ENCODE results near the gene DUSP23.
A peak's percentile ranks its signal among the peaks of the same experiment; 100 is the strongest.

The DUSP23 gene

GRCh38 chr1:159786966-159787365, 6.2 kb downstream of the DUSP23 start:
- no peak for DNase-seq

GRCh38 chr1:159790237-159790917, 9.6 kb downstream of the DUSP23 start:
- peak; percentile 63 for DNase-seq

- DNase-seq: peak; percentile 62
Observed at GRCh38 chr1:159791031-159791430, 10.3 kb downstream of the DUSP23 start.

GRCh38 chr1:159791461-159791860, 10.7 kb downstream of the DUSP23 start:
- DNase-seq: no peak

- no peak for DNase-seq
Observed at GRCh38 chr1:159795534-159795933, 14.8 kb downstream of the DUSP23 start.

GRCh38 chr1:159798893-159799292, 18.1 kb downstream of the DUSP23 start:
- DNase-seq: peak; percentile 85

- no peak for DNase-seq
Observed at GRCh38 chr1:159799446-159799985, 18.8 kb downstream of the DUSP23 start.

- peak; percentile 56 for DNase-seq
Observed at GRCh38 chr1:159800177-159800930, 19.6 kb downstream of the DUSP23 start.

GRCh38 chr1:159802111-159802510, 21.3 kb downstream of the DUSP23 start, which contains the start of gene FCRL6:
TSS of gene FCRL6 (plus strand) at chr1:159802360. CDS start at chr1:159802425, 65 bp downstream.
- no peak for DNase-seq

- DNase-seq: peak; percentile 48
Observed at GRCh38 chr1:159803956-159804689, 23.4 kb downstream of the DUSP23 start.

- DNase-seq: no peak
Observed at GRCh38 chr1:159804924-159805323, 24.2 kb downstream of the DUSP23 start.

- DNase-seq: no peak
Observed at GRCh38 chr1:159815926-159816325, 35.2 kb downstream of the DUSP23 start.

GRCh38 chr1:159817276-159818041, 36.7 kb downstream of the DUSP23 start:
- no peak for DNase-seq

GRCh38 chr1:159821171-159821867, 40.6 kb downstream of the DUSP23 start:
- no peak for DNase-seq

- no peak for DNase-seq
Observed at GRCh38 chr1:159823406-159823805, 42.6 kb downstream of the DUSP23 start.

GRCh38 chr1:159825564-159825963, 44.8 kb downstream of the DUSP23 start:
- no peak for DNase-seq

- DNase-seq: peak; percentile 19
Observed at GRCh38 chr1:159826441-159827101, 45.8 kb downstream of the DUSP23 start, which contains the start of gene SLAMF8. TSS of gene SLAMF8 (plus strand) at chr1:159826873. CDS start at chr1:159826899, 26 bp downstream.

GRCh38 chr1:159827102-159827490, 46.3 kb downstream of the DUSP23 start:
- DNase-seq: no peak

- no peak for DNase-seq
Observed at GRCh38 chr1:159827549-159827948, 46.8 kb downstream of the DUSP23 start.

GRCh38 chr1:159828176-159828575, 47.4 kb downstream of the DUSP23 start:
- no peak for DNase-seq

All from hematopoietic multipotent progenitor cell treated with erythropoietin and hydrocortisone succinate and interleukin-3 and kit ligand, for 6 days (in vitro differentiated cells).